Measurements from ENCODE around the gene OR6B3.
A peak's percentile ranks its signal among the peaks of the same experiment; 100 is the strongest.

OR6B3 gene

DNA sequence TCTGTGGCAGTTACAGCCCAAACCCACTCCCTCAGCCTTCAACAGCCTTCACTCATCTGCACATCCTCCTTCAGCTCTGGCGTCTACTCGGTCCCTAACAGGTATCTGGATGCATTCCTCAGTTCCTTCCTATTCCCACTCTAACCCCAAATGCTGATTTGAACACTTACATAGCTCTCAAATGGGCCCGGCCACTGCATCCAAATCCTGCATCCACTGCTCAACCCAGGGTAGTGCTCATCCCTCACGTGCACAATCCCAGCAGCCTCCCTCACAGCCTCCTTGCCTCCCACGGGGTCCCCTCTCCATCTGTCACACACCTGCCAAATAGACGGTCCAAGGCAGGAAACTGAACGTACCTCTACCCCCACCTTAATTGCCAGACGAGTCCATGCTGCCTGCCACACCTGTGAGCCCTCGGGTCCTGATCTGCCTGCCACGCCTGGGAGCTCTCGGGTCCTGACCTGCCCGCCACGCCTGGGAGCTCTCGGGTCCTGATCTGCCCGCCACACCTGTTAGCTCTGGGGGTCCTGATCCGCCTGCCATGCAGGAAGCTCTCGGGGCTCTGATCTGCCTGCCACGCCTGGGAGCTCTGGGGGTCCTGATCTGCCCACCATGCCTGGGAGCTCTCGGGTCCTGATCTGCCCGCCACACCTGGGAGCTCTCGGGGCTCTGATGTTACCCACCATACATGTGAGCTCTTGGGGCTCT lies 9.9 kb downstream of the OR6B3 start:
- no peak for DNase-seq

GRCh38 chr2:240042740-240043139 lies 10.6 kb downstream of the OR6B3 start:
- no peak for DNase-seq

- no peak for DNase-seq
Observed at GRCh38 chr2:240041363-240041762, 12.0 kb downstream of the OR6B3 start.

DNA sequence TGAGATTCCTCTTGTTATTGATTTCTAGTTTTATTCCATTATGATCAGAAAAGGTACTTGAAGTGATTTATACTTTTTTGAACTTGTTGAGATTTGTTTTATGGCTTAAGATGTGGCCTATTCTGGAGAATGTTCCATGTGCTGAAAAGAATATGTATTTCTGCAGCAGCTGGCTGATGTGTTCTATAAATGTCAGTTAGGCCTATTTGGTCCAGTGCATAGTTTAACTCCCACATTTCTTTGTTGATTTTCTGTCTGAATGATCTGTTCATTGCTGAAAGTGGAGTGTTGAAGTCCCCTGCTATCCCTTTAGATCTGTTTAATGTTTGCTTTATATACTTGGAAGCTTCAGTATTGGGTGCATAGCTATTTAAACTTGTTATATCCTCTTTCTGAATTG lies 16.0 kb downstream of the OR6B3 start:
- DNase-seq: no peak

GRCh38 chr2:240033330-240033678 lies 20.0 kb downstream of the OR6B3 start:
- no peak for DNase-seq

DNA sequence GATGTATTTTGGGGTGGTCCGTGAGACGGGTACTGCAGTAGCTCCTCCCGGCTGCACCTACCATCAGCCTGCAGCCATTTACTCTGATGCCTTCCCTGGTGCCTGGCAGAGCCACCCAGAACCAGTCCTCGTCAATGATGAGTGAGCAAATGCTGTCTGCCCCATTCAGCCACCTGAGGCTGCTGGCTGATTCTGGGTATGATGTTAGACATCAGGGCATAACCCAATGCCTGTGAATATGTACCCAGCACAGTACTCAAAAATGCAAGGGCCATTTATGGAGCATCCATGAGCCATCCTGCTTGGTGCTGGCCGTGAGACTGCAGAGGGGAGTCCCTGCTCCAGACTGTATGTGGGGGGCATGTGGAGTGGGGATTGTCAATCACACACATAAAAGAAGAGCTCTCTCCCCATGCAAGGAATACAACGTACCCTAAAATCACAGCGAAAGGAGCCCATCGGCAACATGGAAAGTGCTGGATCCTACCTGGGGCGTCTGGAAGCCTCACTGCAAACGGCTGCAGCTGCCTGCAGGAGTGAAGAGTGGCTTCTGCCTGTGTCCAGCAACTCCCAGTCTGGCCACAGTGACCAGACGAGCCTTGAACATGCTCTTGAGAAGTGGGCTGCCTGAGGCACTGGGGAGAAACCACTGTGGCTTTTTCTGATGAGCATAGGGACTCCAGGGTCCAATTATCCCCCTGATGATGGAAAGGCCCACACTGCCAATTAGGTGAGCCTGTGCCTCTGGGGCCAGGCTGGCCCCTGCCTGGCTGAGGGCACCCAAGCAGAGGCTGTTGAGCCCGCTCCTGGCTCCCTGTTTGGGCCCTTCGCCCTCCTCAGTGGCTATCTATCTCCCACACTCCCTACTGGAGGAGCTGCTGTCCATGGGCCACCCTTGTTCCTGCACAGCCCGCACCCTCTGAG lies 20.7 kb downstream of the OR6B3 start:
- no peak for DNase-seq

GRCh38 chr2:240030379-240031094 lies 22.8 kb downstream of the OR6B3 start, which contains the start of gene OR6B2:
Gene OR6B2, minus strand, starts transcription at chr2:240030429. Its CDS starts 0 bp downstream, at chr2:240030429.
- DNase-seq: no peak

GRCh38 chr2:240024766-240025165 lies 28.6 kb downstream of the OR6B3 start:
- no peak for DNase-seq

GRCh38 chr2:240023792-240024191 lies 29.5 kb downstream of the OR6B3 start:
- no peak for DNase-seq

GRCh38 chr2:240021488-240022104 lies 31.7 kb downstream of the OR6B3 start:
- peak; percentile 39 for DNase-seq

- no peak for DNase-seq
Observed at GRCh38 chr2:240018071-240018750, 35.1 kb downstream of the OR6B3 start.

DNA sequence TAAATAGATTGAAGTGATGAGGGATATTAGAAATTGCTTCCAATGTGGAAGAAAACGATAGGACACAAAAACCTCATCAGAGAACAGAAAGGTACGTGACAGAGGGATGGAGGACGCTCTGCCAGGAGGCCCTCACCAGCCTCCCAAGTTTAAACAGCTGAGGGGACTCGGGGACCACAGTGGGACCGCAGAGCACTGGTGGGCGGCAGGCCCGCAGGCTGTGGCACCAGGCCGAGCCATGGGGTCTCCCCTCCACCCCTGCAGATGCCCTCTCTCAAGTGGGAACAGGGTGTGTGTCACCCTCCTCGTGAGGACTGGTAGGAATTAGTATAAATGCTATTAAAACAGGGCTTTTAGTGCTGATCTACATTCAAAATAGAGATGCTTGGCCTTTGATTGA lies 39.0 kb downstream of the OR6B3 start:
- DNase-seq: no peak

DNA sequence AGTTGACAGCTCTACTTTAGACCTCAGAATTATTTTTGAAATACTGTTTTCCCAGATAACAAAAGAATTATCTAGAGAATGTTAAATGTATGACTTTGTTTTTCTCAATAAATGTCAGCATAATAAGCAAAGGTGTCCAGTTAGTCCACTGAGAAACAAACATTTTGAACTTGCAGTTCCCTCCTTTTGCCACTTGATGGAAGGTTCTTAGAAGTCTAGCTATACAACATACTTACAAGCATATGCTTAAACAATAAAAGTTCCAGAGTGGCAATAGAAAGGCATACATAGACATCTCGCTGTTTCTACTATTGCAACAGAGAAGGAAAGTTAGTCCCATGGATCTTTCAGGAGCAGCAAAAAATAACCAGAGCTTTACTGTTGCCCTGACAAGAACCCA lies 40.0 kb downstream of the OR6B3 start:
- no peak for DNase-seq

- DNase-seq: no peak
Observed at GRCh38 chr2:240002983-240003382, 50.3 kb downstream of the OR6B3 start.

DNA sequence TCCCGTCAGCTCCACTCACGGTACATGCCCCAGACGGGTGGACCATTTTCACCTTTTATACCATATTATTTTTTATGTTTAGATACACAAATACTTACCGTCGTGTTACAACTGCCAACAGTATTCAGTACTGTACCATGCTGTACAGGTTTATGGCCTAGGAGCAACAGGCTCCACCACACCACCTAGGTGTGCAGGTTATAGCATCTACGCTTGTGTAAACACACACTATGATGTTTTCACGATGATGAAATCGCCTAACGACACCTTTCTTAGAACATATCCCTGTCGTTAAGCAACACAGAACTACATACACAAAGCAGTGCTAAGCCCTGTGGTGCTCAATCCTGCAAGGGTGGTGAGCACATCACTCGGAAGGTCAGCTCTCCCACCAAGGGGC lies 52.6 kb downstream of the OR6B3 start:
- no peak for DNase-seq

- no peak for DNase-seq
Observed at GRCh38 chr2:239997686-239998409, 55.5 kb downstream of the OR6B3 start.

All from NCI-H1048 (cell line).